Caco-2 (cell line): ENCODE results near the gene RGS1. TPM values are rescaled to one million over a fixed set of nuclear protein-coding genes. Genes with fewer than 3 reads are reported as not detected.

Experiments used
- BruUV-seq: library from RNA; stranded (reverse); fragments of 400-500 nt; replicated peaks from 2 replicates; lab custom pipeline; 2021; lab: Mats Ljungman, UMichigan
- CTCF ChIA-PET: fragments of 300-600 bp; sonication (Branson Sonifier 250); formaldehyde crosslinking; loops from one replicate; lab custom pipeline; 2022; ENCODE audit warnings: antibody characterized with exemption; lab: Charles Lee
- POLR2A ChIA-PET: fragments of 300-600 bp; sonication (Branson Sonifier 250); formaldehyde crosslinking; loops from one replicate; lab custom pipeline; 2022; ENCODE audit warnings: antibody characterized with exemption; lab: Charles Lee
- DNase-seq, 2 experiments: peaks; one replicate each; pipeline versions ENCODE4 v3.0.0 to v3.0.0-alpha.2; 2020 to 2022
- H3K27me3 ChIP-seq: replicated peaks from 2 replicates; pipeline ENCODE4 v1.6.0; 2011; ENCODE audit warnings: low read length; ENCODE audit not compliant: control insufficient read depth, insufficient read depth
- H3K36me3 ChIP-seq: 2 replicates; pipeline ENCODE4 v1.5.1; 2011; ENCODE audit warnings: low read length; ENCODE audit not compliant: control insufficient read depth, insufficient read depth
- H3K4me1 ChIP-seq: fragments of 250-450 bp; sonication (Bioruptor Pico); 2 replicates; pipeline ENCODE4 v1.5.1; 2020; ENCODE audit warnings: mild to moderate bottlenecking
- H3K4me3 ChIP-seq: 2 replicates; pipeline ENCODE4 v1.5.1; 2011; ENCODE audit warnings: low read depth, mild to moderate bottlenecking, control low read depth, low read length
- H3K9me3 ChIP-seq: fragments of 250-450 bp; sonication (Bioruptor Pico); 2 replicates; pipeline ENCODE4 v1.5.1; 2020; ENCODE audit warnings: mild to moderate bottlenecking, moderate library complexity
- H3K27ac Mint-ChIP-seq: one replicate; pipeline ENCODE4 v1.8.0; 2022; ENCODE audit warnings: mixed read lengths; ENCODE audit not compliant: unreplicated experiment
- H3K27me3 Mint-ChIP-seq: one replicate; pipeline ENCODE4 v1.8.0; 2022; ENCODE audit warnings: mixed read lengths; ENCODE audit not compliant: insufficient read depth, unreplicated experiment
- H3K36me3 Mint-ChIP-seq: one replicate; pipeline ENCODE4 v1.8.0; 2022; ENCODE audit warnings: mild to moderate bottlenecking, mixed read lengths; ENCODE audit not compliant: insufficient read depth, unreplicated experiment
- H3K4me1 Mint-ChIP-seq: one replicate; pipeline ENCODE4 v1.8.0; 2022; ENCODE audit warnings: low read depth, mixed read lengths; ENCODE audit not compliant: unreplicated experiment
- H3K4me3 Mint-ChIP-seq: one replicate; pipeline ENCODE4 v1.8.0; 2022; ENCODE audit warnings: mild to moderate bottlenecking, moderate library complexity, mixed read lengths; ENCODE audit not compliant: unreplicated experiment
- H3K9me3 Mint-ChIP-seq: one replicate; pipeline ENCODE4 v1.8.0; 2022; ENCODE audit warnings: mixed read lengths; ENCODE audit not compliant: unreplicated experiment
- intact Hi-C: fragments of 100-400 bp; cut with micrococcal nuclease; formaldehyde crosslinking; loops from one replicate; pipeline ENCODE4 v1.10.0; 2022; ENCODE audit not compliant: unreplicated experiment
- total RNA-seq: library from RNA; stranded (reverse); gene quantifications from 2 replicates; pipeline ENCODE4 v1.2.3, GENCODE V29; 2022
- TF ChIP-seq, protein P1 (sequence below), 2 experiments: fragments of 200-600 bp in 1 of 2; IDR thresholded peaks; 1 replicate in 1 of 2; 2 replicates in 1 of 2; pipeline versions ENCODE4 v1.5.1 to v1.8.0; 2011 to 2022; ENCODE audit warnings: antibody characterized with exemption in 1 of 2, control low read depth in 1 of 2, inconsistent platforms in 1 of 2, low read depth in 1 of 2, low read length in 1 of 2, mild to moderate bottlenecking in 1 of 2, moderate library complexity in 1 of 2; ENCODE audit not compliant: insufficient read depth in 1 of 2, severe bottlenecking in 1 of 2, unreplicated experiment in 1 of 2

RGS1 gene
- total RNA-seq, 1 experiment from 2014 or later: not detected

DNA sequence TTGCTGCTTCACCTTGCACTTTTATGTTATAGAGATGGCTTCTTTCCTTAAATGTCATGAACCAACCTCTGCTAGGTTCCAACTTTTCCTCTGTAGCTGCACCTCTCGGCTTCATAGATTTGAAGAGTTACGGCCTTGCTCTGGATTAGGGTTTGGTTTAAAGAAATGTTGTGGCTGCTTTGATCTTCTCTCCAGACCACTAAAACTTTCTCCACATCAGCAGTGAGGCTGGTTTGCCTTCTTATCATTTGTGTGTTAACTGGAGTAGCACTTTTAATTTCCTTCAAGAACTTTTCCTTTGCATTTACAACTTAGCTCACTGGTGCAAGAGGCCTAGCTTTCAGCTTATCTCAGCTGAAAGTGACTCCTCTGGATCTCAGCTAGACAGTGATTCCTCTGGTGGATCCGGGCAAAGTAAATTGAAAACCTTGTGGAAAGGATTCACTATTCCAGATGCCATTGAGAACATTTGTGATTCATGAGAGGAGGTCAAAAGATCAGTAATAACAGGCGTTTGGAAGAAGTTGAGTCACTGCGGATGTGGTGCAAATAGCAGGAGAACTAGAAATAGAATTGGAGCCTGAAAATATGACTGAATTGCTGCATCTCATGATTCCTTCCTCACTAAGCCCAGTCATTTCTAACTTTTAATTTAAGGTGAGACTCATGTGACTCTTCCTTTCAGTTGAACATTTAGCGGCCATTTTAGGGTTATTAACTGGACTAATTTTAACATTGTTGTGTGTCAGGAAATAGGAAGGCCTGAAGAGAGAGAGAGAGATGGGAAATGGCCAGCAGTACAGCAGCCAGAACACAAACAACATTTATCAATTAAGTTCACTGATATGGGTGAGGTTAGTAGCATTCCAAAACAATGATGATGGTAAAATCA is 16.2 kb upstream of the RGS1 start:
- H3K36me3 ChIP-seq: no peaks in the 10 kb centered on the region
- H3K36me3 Mint-ChIP-seq: no peaks in the 10 kb centered on the region
- DNase-seq: no peak
- H3K9me3 Mint-ChIP-seq: no peaks in the 10 kb centered on the region
- no peaks in the 10 kb centered on the region for H3K27me3 ChIP-seq
- no peak overlapping the region for H3K27ac Mint-ChIP-seq
- BruUV-seq: no TSS peak
- ChIA-PET CTCF (no interaction called here), POLR2A (no interaction called here)
- H3K4me3 ChIP-seq: no peak overlapping the region
- TF ChIP-seq, protein P1, sequence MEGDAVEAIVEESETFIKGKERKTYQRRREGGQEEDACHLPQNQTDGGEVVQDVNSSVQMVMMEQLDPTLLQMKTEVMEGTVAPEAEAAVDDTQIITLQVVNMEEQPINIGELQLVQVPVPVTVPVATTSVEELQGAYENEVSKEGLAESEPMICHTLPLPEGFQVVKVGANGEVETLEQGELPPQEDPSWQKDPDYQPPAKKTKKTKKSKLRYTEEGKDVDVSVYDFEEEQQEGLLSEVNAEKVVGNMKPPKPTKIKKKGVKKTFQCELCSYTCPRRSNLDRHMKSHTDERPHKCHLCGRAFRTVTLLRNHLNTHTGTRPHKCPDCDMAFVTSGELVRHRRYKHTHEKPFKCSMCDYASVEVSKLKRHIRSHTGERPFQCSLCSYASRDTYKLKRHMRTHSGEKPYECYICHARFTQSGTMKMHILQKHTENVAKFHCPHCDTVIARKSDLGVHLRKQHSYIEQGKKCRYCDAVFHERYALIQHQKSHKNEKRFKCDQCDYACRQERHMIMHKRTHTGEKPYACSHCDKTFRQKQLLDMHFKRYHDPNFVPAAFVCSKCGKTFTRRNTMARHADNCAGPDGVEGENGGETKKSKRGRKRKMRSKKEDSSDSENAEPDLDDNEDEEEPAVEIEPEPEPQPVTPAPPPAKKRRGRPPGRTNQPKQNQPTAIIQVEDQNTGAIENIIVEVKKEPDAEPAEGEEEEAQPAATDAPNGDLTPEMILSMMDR (IDR thresholded peaks at IDR 0.05; ENCODE audit: insufficient read depth in 1 of 2, low read depth in 1 of 2, low read length in 1 of 2, severe bottlenecking in 1 of 2, unreplicated experiment in 1 of 2): no peak
- H3K4me1 Mint-ChIP-seq: no peaks in the 10 kb centered on the region
- intact Hi-C loops: no loop called here
- H3K27me3 Mint-ChIP-seq: no peaks in the 10 kb centered on the region
- no peak overlapping the region for H3K4me3 Mint-ChIP-seq
- peaks cover 5% of the 10 kb centered on the region; the same call in 1 of the 2 replicates for H3K4me1 ChIP-seq
- no peaks in the 10 kb centered on the region; the same call in 1 of the 2 replicates for H3K9me3 ChIP-seq

DNA sequence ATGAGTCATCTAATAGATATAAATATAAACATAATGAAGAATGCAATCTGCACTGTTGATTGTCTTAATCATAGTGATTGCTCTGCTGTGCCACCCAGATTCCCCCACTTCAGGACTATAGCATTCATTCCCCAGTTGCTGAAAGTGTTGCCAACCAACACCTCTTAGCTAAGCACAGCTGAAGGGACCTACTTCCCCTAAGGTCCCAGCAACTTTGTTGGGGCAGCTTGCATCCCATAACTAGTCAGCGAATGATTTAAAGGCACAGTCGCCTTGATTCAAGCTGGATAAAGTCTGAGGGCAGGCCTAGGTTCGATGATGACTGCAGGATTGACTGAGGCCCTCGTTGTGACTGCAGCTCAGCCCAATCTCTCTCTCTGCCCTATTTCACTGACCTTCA is 14.3 kb upstream of the RGS1 start:
- no TSS peak for BruUV-seq
- no peaks in the 10 kb centered on the region for H3K9me3 Mint-ChIP-seq
- H3K27me3 Mint-ChIP-seq: no peaks in the 10 kb centered on the region
- H3K4me1 ChIP-seq: peaks cover 5% of the 10 kb centered on the region; the same call in 1 of the 2 replicates
- H3K27ac Mint-ChIP-seq: no peak overlapping the region
- H3K4me3 Mint-ChIP-seq: no peak overlapping the region
- intact Hi-C loops: no loop called here
- CTCF ChIA-PET: no interaction called here
- no peak for DNase-seq
- no peaks in the 10 kb centered on the region; the same call in 1 of the 2 replicates for H3K9me3 ChIP-seq
- H3K4me3 ChIP-seq: no peak overlapping the region
- POLR2A ChIA-PET: no interaction called here
- TF ChIP-seq, protein P1 (IDR thresholded peaks at IDR 0.05; ENCODE audit: insufficient read depth in 1 of 2, low read depth in 1 of 2, low read length in 1 of 2, severe bottlenecking in 1 of 2, unreplicated experiment in 1 of 2): no peak
- H3K36me3 Mint-ChIP-seq: no peaks in the 10 kb centered on the region
- H3K27me3 ChIP-seq: no peaks in the 10 kb centered on the region
- no peaks in the 10 kb centered on the region for H3K4me1 Mint-ChIP-seq
- no peaks in the 10 kb centered on the region for H3K36me3 ChIP-seq

DNA sequence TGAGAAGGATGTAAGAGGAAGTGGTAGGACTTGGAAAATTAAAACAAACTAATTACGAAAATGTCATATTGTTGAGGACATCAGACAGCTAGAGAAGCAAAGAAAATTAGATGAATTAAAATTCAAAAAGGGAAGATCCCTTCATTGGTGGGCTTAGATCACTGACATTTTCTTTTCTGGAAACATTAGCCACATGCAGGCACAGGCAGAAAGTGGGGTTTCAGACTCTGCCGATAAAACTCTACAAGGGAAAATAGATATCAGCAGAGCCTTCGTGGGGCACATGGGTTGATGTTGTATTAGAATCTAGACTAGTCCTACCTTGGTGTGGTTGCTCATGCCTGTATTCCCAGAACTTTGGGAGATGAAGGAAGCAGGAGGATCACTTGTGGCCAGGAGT is 12.4 kb upstream of the RGS1 start:
- H3K4me3 Mint-ChIP-seq: no peak overlapping the region
- no peaks in the 10 kb centered on the region for H3K4me1 Mint-ChIP-seq
- no peaks in the 10 kb centered on the region for H3K36me3 Mint-ChIP-seq
- Histone ChIP-seq H3K4me1 (peaks cover 5% of the 10 kb centered on the region; the same call in 1 of the 2 replicates), H3K4me3 (no peak overlapping the region), H3K27me3 (no peaks in the 10 kb centered on the region), H3K36me3 (no peaks in the 10 kb centered on the region), H3K9me3 (no peaks in the 10 kb centered on the region; the same call in 1 of the 2 replicates)
- intact Hi-C loops: no loop called here
- TF ChIP-seq, protein P1 (IDR thresholded peaks at IDR 0.05; ENCODE audit: insufficient read depth in 1 of 2, low read depth in 1 of 2, low read length in 1 of 2, severe bottlenecking in 1 of 2, unreplicated experiment in 1 of 2): no peak
- H3K27me3 Mint-ChIP-seq: no peaks in the 10 kb centered on the region
- no peaks in the 10 kb centered on the region for H3K9me3 Mint-ChIP-seq
- BruUV-seq: no TSS peak
- POLR2A ChIA-PET: no interaction called here
- DNase-seq: no peak
- H3K27ac Mint-ChIP-seq: no peak overlapping the region
- CTCF ChIA-PET: no interaction called here
